Right hindlimb (tissue), 1 donor: Measurements from ENCODE around the gene ADGRE3.
A peak's percentile ranks its signal among the peaks of the same experiment; 100 is the strongest.
"Not testable (repeated sequence)": the region's sequence is repeated elsewhere in the genome, so short reads cannot be mapped to it uniquely, and the experiment has no call there.

ENCODE experiments used
- DNase-seq: peaks from one replicate; pipeline ENCODE4 v3.0.0-alpha.2; 2018

The ADGRE3 gene

GRCh38 chr19:14595558-14595957, 79.1 kb downstream of the ADGRE3 start:
- no peak for DNase-seq

GRCh38 chr19:14589433-14589832, 85.2 kb downstream of the ADGRE3 start:
- DNase-seq = not testable (repeated sequence)

GRCh38 chr19:14585187-14585586, 89.5 kb downstream of the ADGRE3 start:
- DNase-seq = not testable (repeated sequence)

- DNase-seq = not testable (repeated sequence)
Observed at GRCh38 chr19:14584372-14584771, 90.3 kb downstream of the ADGRE3 start.

GRCh38 chr19:14582894-14583340, 91.7 kb downstream of the ADGRE3 start, which contains the start of gene CLEC17A:
TSS of gene CLEC17A (plus strand) at chr19:14583084. CDS start at chr19:14583161, 77 bp downstream.
- no peak for DNase-seq

GRCh38 chr19:14580623-14581237, 93.9 kb downstream of the ADGRE3 start:
- no peak for DNase-seq

GRCh38 chr19:14577885-14578427, 96.7 kb downstream of the ADGRE3 start:
- no peak for DNase-seq

- DNase-seq = no peak
Observed at GRCh38 chr19:14577264-14577663, 97.4 kb downstream of the ADGRE3 start.

GRCh38 chr19:14576363-14576762, 98.3 kb downstream of the ADGRE3 start:
- DNase-seq = no peak

- no peak for DNase-seq
Observed at GRCh38 chr19:14575428-14575980, 99.1 kb downstream of the ADGRE3 start.

- peak; percentile 95 for DNase-seq
Observed at GRCh38 chr19:14571695-14572490, 102.8 kb downstream of the ADGRE3 start, which contains the start of gene NDUFB7. TSS of gene NDUFB7 (minus strand) at chr19:14572066. CDS start at chr19:14572000, 66 bp downstream.

GRCh38 chr19:14570864-14571527, 103.6 kb downstream of the ADGRE3 start:
- no peak for DNase-seq
